CD4-positive, alpha-beta T cell treated with Interleukin-15 for 1 hour (primary cell): ENCODE results near the gene CHMP4A.
"Not testable (repeated sequence)": the region's sequence is repeated elsewhere in the genome, so short reads cannot be mapped to it uniquely, and the experiment has no call there.

ENCODE experiments used
- DNase-seq: peaks from one replicate; pipeline ENCODE4 v3.0.0-alpha.2; 2020

Gene CHMP4A

GRCh38 chr14:24246765-24247212 lies 33.5 kb upstream of the CHMP4A start:
- no peak for DNase-seq

DNA sequence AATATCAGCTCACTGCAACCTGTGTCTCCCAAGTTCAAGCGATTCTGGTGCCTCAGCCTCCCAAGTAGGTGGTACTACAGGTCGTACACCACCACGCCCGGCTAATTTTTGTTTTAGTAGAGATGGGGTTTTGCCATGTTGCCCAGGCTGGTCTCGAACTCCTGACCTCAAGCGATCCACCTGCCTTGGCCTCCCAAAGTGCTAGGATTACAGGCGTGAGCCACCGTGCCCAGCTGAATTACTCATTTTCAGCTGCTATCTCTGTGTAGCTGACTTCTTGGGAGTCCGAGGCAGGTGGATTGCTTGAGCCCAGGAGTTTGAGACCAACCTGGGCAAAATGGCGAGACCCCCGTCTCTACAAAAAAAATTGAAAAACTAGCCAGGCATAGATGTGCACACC lies 32.1 kb upstream of the CHMP4A start:
- DNase-seq: not testable (repeated sequence)

GRCh38 chr14:24243336-24243836 lies 30.1 kb upstream of the CHMP4A start:
- peak; percentile 41 for DNase-seq

GRCh38 chr14:24241829-24242443 lies 28.6 kb upstream of the CHMP4A start:
- DNase-seq: peak; percentile 94

GRCh38 chr14:24240110-24240918 lies 27.0 kb upstream of the CHMP4A start:
- no peak for DNase-seq

GRCh38 chr14:24238527-24239037 lies 25.3 kb upstream of the CHMP4A start:
- no peak for DNase-seq

DNA sequence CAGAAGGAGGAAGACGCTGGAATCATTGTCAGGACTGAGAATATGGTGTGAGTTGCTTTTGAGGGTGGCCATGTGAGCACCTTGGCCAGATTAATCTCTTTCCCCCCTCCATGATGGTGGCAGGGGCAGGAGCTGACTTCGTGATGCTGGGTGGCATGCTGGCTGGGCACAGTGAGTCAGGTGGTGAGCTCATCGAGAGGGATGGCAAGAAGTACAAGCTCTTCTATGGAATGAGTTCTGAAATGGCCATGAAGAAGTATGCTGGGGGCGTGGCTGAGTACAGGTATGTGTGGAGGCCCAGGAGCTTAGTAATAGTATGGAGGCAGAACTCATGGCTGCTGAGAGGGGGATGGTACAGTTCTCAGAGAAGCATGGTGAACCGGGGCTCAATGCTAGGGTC lies 24.8 kb upstream of the CHMP4A start:
- DNase-seq: no peak

GRCh38 chr14:24237463-24237955 lies 24.2 kb upstream of the CHMP4A start:
- no peak for DNase-seq

GRCh38 chr14:24236689-24237462 lies 23.6 kb upstream of the CHMP4A start:
- no peak for DNase-seq

DNA sequence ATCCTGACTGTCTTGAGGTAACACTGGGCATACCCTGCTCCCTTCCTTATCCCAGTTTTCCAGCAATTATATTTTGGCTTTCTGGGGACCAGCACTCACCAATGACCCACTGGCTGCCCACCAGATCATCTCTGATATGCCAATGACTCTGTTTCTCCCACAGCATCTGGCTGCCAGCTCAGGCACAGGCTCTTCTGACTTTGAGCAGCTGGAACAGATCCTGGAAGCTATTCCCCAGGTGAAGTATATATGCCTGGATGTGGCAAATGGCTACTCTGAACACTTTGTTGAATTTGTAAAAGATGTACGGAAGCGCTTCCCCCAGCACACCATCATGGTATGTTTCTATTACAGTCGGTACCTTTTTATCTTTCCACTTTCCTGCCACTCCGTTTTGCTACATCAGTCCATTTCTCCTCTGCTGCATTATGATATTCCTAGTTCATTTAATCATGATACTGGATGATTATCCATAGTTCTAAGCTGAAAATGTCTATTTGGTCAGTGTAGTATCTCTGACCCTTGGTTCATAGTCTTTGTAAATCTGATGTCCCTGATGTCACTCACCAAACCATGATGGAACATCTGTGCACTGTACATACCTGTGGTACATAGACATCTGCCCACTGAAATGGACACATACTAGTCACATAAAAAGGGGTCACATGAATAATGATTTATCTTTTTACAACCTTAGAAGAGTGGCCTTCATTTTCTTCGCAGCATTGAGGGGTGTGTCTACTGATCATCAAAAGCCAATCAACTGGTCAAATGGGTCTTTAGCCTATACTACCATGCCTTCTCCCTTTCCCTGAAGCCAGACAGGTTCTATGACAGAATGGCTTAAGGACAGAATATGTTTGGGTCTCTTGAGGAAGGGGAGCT lies 22.8 kb upstream of the CHMP4A start:
- DNase-seq: no peak

GRCh38 chr14:24234095-24235005 lies 21.1 kb upstream of the CHMP4A start:
- no peak for DNase-seq

GRCh38 chr14:24233538-24233866 lies 20.2 kb upstream of the CHMP4A start:
- DNase-seq: no peak

DNA sequence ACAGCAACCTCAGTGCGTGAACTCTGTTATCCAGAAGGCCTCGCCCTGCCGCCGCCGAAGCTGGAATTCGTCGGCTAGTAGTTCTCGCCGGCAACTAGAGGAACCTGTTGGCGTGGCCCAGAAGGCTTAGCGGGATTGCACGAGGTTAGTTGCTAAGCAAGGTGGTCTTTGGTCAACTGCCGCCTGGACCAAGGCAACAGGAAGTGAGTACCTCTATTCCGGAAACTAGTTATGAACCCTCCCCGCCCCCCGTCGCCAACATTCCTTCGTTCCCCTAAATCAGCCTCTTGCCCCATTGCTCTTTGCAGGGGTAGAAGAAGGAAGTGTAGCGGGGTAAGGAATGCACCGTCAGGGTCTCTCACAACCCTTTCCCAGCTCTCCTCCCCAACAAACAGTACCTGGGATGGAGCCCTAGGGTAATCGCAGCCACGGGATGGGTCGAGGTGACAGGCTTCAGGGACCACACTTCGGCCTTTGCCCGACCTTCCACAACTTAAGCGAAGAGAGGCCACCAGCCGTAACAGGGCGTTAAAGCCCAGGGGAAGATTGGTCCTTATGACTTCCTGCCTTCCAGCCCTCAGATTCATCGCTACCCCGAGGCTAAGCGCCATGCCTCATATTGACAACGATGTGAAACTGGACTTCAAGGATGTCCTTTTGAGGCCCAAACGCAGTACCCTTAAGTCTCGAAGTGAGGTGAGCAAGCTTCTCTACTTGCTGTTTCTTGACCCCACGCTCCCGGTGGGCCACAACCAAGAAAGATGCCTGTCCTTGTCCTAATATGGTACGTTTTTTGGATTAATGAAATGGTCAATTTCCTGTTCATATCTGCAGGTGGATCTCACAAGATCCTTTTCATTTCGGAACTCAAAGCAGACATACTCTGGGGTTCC lies 19.6 kb upstream of the CHMP4A start, which contains the start of gene GMPR2:
GMPR2 (plus strand) TSS at position 285 of the 893 bp plus-strand sequence; CDS start at position 610, 325 bp downstream.
- no peak for DNase-seq

- DNase-seq: peak; percentile 90
These were observed 18.9 kb upstream of the CHMP4A start, which contains the start of gene NEDD8 for GRCh38 chr14:24232121-24232644. TSS of gene NEDD8 (minus strand) at chr14:24232367. CDS start at chr14:24232267, 100 bp downstream.

DNA sequence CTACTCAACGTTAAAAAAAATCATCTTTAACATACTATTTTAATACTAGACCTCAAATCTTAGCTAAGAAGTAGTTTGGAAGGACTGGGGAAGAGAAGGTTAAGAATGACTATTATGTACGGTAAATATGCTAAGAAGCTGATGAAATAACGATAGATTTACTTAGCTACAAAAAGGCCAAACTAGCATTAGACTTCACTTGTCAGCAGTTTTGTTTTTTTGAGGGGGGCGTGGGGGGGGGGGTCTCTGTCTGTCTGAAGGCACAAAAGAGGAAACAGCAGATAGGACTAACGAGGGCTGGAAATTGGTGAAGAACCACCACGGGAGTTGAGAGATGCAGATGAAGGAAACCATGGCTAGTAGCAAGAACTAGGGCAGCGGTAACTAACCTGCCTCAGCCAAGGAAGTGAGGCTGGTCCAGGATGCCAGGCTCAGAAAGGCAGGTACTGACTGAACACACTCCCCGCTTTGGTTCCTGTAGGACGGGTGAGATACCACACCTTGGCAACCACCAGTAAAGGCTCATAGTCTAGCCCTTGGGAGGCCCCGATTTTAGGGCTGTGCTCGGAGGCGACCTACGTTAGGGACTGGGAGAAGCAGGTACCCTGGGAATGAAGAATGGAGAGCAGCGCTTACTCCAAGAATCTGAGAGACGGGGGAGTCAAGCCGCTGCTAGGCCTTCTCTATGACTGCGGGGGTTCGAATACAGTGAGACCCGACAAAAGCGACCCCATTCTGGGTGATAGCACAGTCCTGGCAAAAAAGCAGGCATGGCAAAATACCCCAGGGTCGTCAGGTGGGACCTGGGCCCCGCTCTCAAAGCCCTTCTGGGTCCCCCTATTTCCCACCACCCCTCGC lies 18.2 kb upstream of the CHMP4A start:
- DNase-seq: no peak

DNA sequence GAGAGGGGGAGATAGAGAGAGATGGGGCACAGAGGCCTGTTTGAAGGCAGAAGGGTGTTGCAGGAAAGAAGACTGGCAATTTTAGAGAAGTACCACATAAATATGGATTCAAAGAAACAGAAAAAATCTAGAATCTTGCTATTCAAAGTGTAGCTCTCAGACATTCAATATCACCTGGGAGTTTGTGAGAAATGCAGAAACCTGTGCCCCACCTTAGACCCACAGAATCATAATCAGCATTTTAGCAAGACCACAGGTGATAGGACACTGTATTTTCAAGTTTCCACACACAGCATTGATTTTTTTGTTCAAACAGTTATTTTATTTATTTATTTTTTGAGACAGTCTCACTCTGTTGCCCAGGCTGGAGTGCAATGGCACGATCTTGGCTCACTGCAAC lies 15.6 kb upstream of the CHMP4A start:
- DNase-seq: no peak

GRCh38 chr14:24226473-24226872 lies 13.2 kb upstream of the CHMP4A start:
- DNase-seq: no peak

DNA sequence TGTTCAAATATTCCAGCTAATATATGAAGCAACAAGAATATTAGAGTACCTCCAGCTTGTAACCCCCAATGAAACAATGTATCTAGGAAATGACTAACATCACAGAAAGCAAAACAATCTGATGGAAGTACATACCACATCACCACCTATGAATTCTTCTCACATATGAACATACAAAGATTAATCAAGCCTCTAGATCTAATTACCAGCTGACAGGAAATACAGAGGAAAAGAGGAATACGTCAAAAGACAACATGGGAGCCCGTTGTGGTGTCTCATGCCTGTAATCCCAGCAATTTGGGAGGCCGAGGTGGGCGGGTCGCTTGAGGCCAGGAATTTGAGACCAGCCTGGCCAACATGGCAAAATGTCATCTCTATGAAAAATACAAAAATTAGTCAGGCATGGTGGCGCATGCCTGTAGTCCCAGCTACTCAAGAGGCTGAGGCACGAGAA lies 11.4 kb upstream of the CHMP4A start:
- DNase-seq: no peak
